H1 (cell line): Measurements from ENCODE around the gene NR1I3.

Source experiments
- BACH1 ChIP-seq: IDR thresholded peaks from 2 replicates; pipeline ENCODE4 v1.6.1; 2012; ENCODE audit warnings: low read length, improper control_type of control experiment
- CHD7 ChIP-seq: fragments of 300-600 bp; sonication (generic); IDR thresholded peaks from 2 replicates; pipeline ENCODE4 v1.7.1; 2012; ENCODE audit warnings: low read length, moderate library complexity, mild to moderate bottlenecking, inconsistent platforms; ENCODE audit not compliant: insufficient replicate concordance
- CTCF ChIP-seq, 3 experiments: IDR thresholded peaks; 1 replicate in 2 of 3; 2 replicates in 1 of 3; pipeline versions ENCODE4 v1.5.1 to v1.6.1; 2011; ENCODE audit warnings: low read length in 3 of 3, mild to moderate bottlenecking in 3 of 3, inconsistent platforms in 2 of 3, low read depth in 1 of 3, moderate library complexity in 1 of 3; ENCODE audit not compliant: insufficient read depth in 1 of 3; ENCODE audit errors: control extremely low read depth in 1 of 3
- KDM5A ChIP-seq: fragments of 200-600 bp; IDR thresholded peaks from 2 replicates; pipeline ENCODE4 v1.7.1; 2012; ENCODE audit warnings: mild to moderate bottlenecking, low read length, inconsistent platforms, mixed read lengths
- NRF1 ChIP-seq: IDR thresholded peaks from 2 replicates; pipeline ENCODE4 v1.6.1; 2011; ENCODE audit warnings: mild to moderate bottlenecking, low read depth, low read length, improper control_type of control experiment
- POLR2A ChIP-seq, 2 experiments: IDR thresholded peaks; 1 replicate in 1 of 2; 2 replicates in 1 of 2; pipeline ENCODE4 v1.6.1; 2011; ENCODE audit warnings: low read depth in 2 of 2, low read length in 2 of 2, mild to moderate bottlenecking in 2 of 2; ENCODE audit errors: control extremely low read depth in 1 of 2
- RXRA ChIP-seq: IDR thresholded peaks from 2 replicates; pipeline ENCODE4 v1.6.1; 2011; ENCODE audit warnings: low read depth, mild to moderate bottlenecking, low read length, moderate library complexity; ENCODE audit not compliant: insufficient read depth
- SP1 ChIP-seq: IDR thresholded peaks from 2 replicates; pipeline ENCODE4 v1.6.1; 2011; ENCODE audit warnings: low read depth, low read length
- YY1 ChIP-seq: IDR thresholded peaks from 2 replicates; pipeline ENCODE4 v1.6.1; 2011; ENCODE audit warnings: low read depth, mild to moderate bottlenecking, low read length

- TF ChIP-seq SP1 (no peak), CHD7 (no peak), RXRA (no peak), CTCF (IDR thresholded peaks at IDR 0.05; ENCODE audit: control extremely low read depth in 1 of 3, insufficient read depth in 1 of 3, low read depth in 1 of 3, low read length in 3 of 3) (no peak), POLR2A (IDR thresholded peaks at IDR 0.05; ENCODE audit: control extremely low read depth in 1 of 2, low read depth in 2 of 2, low read length in 2 of 2) (no peak), KDM5A (no peak), NRF1 (no peak), YY1 (no peak), BACH1 (no peak)
Measured at GRCh38 chr1:161214369-161214768, 23.6 kb downstream of the NR1I3 start.
